Activated CD4-positive, alpha-beta memory T cell treated with anti-CD3 and anti-CD28 coated beads for 36 hours (primary cell): ENCODE measurements around the gene BSPRY. TPM values are rescaled to one million over a fixed set of nuclear protein-coding genes. Genes with fewer than 3 reads are reported as not detected.

Experiments
- CTCF ChIA-PET: fragments of 350-600 bp; sonication (Branson Sonifier 250); formaldehyde crosslinking; loops from one replicate; lab custom pipeline; 2021; ENCODE audit warnings: antibody characterized with exemption, inconsistent platforms; lab: Charles Lee
- POLR2A ChIA-PET: fragments of 350-600 bp; sonication (Branson Sonifier 250); formaldehyde crosslinking; loops from one replicate; lab custom pipeline; 2021; ENCODE audit warnings: antibody characterized with exemption; lab: Charles Lee
- DNase-seq: peaks from one replicate; pipeline ENCODE4 v3.0.0-alpha.2; 2020
- H3K27ac Mint-ChIP-seq: one replicate; pipeline ENCODE4 v1.8.0; 2021; ENCODE audit warnings: mixed read lengths
- H3K27me3 Mint-ChIP-seq: one replicate; pipeline ENCODE4 v1.8.0; 2021; ENCODE audit warnings: mixed read lengths
- H3K36me3 Mint-ChIP-seq: one replicate; pipeline ENCODE4 v1.8.0; 2021; ENCODE audit warnings: mixed read lengths
- H3K4me1 Mint-ChIP-seq: one replicate; pipeline ENCODE4 v1.8.0; 2021; ENCODE audit warnings: low read depth, mixed read lengths
- H3K4me3 Mint-ChIP-seq: one replicate; pipeline ENCODE4 v1.8.0; 2021; ENCODE audit warnings: mild to moderate bottlenecking, mixed read lengths
- H3K9me3 Mint-ChIP-seq: one replicate; pipeline ENCODE4 v1.8.0; 2021; ENCODE audit warnings: mixed read lengths
- intact Hi-C: fragments of 100-400 bp; cut with micrococcal nuclease; formaldehyde crosslinking; loops from one replicate; pipeline ENCODE4 v1.15.1; 2023
- total RNA-seq, 2 experiments: library from RNA; stranded (reverse); gene quantifications; one replicate each; pipeline ENCODE4 v1.2.3, GENCODE V29; 2021

Gene BSPRY
- total RNA-seq, 2 experiments from 2014 or later = 7.6 to 8.5 TPM

DNA sequence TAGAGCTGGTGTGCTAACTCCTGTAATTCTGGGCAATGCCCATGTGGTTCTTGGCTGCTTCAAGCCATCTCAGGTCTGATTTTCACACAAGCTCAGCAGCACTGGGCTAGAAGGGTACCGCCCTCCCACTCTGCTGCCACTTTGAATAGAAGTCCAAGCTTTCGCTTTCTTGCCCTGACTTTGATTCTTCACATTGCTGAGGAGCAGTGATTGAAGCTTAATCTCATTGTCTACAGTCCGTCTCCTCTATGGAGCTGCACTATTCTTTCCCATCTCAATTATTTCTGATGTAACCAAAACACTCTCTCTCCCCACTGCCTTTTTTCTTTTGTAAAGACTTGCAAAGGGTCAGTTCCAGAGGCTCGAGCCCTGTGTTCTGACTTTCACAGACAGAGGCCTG lies 33.3 kb upstream of the BSPRY start:
- Mint-ChIP-seq H3K4me1 (no peaks in the 10 kb centered on the region), H3K4me3 (no peak overlapping the region), H3K9me3 (no peaks in the 10 kb centered on the region), H3K36me3 (no peaks in the 10 kb centered on the region), H3K27me3 (no peaks in the 10 kb centered on the region), H3K27ac (no peak overlapping the region)
- CTCF ChIA-PET = no interaction called here
- DNase-seq = no peak
- POLR2A ChIA-PET = no interaction called here
- intact Hi-C loops = no loop called here

DNA sequence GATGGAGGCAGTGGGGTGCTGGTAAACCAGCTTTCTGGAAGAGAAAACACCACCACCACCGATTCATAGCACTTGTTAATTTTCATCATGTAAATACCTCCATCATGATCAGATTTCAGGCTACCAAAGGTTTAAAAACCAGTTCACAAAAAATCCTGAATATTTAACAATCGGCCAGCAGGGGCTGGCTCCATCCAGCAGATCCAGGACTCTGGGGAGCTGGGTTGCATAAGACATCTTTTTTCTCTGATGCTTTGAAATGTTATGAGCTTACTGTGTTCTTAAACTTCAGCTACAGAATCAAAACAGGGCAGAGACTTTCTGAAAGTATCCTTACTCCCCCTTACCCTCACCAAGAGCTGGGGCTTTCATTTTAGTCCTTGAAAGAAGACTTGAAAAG lies 31.6 kb upstream of the BSPRY start:
- H3K9me3 Mint-ChIP-seq = no peaks in the 10 kb centered on the region
- no peaks in the 10 kb centered on the region for H3K27me3 Mint-ChIP-seq
- H3K27ac Mint-ChIP-seq = no peak overlapping the region
- ChIA-PET CTCF (no interaction called here), POLR2A (no interaction called here)
- DNase-seq = no peak
- intact Hi-C loops = no loop called here
- no peaks in the 10 kb centered on the region for H3K36me3 Mint-ChIP-seq
- H3K4me1 Mint-ChIP-seq = no peaks in the 10 kb centered on the region
- no peak overlapping the region for H3K4me3 Mint-ChIP-seq

DNA sequence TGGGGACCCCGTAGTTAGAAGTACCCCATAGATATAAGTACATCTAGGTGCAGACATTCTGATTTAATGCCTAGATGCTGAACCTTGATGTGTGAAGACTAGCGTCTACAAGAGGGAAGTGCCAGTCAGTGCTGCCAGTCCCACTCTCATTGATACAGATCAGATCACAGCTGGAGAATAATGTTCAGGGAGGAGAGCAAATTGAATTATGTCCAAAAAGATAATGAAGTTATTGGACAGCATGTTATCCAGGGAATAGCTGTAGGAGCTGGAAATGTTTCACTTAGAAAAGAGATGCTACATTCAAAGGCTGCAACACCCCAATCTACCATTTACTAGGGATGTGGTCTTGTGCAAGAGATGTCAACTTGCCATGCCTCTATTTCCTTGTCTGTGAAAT lies 30.3 kb upstream of the BSPRY start:
- H3K9me3 Mint-ChIP-seq = no peaks in the 10 kb centered on the region
- intact Hi-C loops = no loop called here
- ChIA-PET CTCF (interaction anchor here (0.7 kb wide), 1 partner anchor 83 kb away, joined by 3 read pairs; no protein-coding TSS in a partner anchor), POLR2A (no interaction called here)
- H3K4me1 Mint-ChIP-seq = no peaks in the 10 kb centered on the region
- no peak overlapping the region for H3K4me3 Mint-ChIP-seq
- no peaks in the 10 kb centered on the region for H3K36me3 Mint-ChIP-seq
- H3K27me3 Mint-ChIP-seq = no peaks in the 10 kb centered on the region
- H3K27ac Mint-ChIP-seq = no peak overlapping the region
- DNase-seq = no peak

DNA sequence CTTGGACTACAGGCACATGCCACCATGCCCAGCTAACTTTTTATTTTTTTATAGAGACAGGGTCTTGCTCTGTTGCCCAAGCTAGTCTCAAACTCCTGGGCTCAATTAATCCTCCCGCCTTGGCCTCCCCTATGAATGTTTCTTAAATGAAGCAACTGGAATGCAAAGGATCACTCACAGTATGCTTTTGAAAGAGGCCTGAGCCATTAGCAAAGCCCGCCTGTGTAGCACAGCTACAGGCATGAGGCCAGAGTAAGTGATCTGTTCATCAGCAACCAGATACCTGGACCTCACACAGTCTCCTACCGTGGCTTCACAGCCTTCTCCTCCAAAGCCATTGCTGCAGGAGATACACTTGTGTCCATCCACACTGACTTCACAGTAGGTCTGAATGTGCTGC lies 29.3 kb upstream of the BSPRY start:
- Mint-ChIP-seq H3K4me1 (no peaks in the 10 kb centered on the region), H3K27me3 (no peaks in the 10 kb centered on the region), H3K9me3 (no peaks in the 10 kb centered on the region), H3K27ac (no peak overlapping the region), H3K36me3 (no peaks in the 10 kb centered on the region), H3K4me3 (no peak overlapping the region)
- ChIA-PET POLR2A (no interaction called here), CTCF (no interaction called here)
- intact Hi-C loops = no loop called here
- no peak for DNase-seq

DNA sequence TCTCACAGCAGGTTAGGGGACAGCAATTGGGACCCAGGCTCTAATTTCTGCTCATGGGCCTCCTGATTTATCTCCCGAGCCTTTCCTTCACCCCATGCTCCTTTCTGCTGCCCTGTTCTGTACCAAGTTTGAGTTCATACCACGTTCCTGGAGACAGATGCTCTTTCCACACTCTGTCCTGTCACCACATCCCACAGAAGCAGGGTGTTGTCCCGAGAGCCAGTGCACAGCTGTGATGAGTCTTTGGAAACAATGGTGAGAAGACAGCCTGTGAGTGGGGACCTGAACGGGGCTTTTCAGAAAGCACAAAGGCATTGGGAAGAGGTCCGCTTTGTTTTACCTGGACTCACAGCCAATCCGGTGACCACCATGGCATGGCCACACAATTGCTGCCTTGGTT lies 26.7 kb upstream of the BSPRY start:
- Mint-ChIP-seq H3K4me1 (no peaks in the 10 kb centered on the region), H3K27me3 (no peaks in the 10 kb centered on the region), H3K36me3 (no peaks in the 10 kb centered on the region), H3K4me3 (no peak overlapping the region), H3K27ac (no peak overlapping the region), H3K9me3 (no peaks in the 10 kb centered on the region)
- no peak for DNase-seq
- intact Hi-C loops = no loop called here
- CTCF ChIA-PET = no interaction called here
- POLR2A ChIA-PET = no interaction called here

DNA sequence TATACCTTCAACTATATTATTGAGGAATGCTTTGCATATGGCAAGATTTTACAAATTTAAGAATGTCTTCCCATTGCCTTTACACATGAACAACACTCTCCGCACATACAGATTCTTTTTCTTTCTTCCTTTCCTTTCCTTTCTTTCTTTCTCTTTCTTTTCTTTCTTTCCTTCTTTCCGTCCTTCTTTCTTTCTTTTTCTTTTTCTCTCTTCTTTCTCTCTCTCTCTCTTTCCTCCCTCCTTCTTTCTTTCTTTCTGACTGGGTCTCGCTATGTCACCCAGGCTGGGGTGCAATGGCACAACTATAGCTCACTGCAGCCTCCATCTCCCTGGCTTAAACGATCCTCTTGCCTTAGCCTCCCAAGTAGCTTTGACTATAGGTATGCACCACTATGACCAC lies 23.1 kb upstream of the BSPRY start:
- POLR2A ChIA-PET = no interaction called here
- no peak overlapping the region for H3K27ac Mint-ChIP-seq

DNA sequence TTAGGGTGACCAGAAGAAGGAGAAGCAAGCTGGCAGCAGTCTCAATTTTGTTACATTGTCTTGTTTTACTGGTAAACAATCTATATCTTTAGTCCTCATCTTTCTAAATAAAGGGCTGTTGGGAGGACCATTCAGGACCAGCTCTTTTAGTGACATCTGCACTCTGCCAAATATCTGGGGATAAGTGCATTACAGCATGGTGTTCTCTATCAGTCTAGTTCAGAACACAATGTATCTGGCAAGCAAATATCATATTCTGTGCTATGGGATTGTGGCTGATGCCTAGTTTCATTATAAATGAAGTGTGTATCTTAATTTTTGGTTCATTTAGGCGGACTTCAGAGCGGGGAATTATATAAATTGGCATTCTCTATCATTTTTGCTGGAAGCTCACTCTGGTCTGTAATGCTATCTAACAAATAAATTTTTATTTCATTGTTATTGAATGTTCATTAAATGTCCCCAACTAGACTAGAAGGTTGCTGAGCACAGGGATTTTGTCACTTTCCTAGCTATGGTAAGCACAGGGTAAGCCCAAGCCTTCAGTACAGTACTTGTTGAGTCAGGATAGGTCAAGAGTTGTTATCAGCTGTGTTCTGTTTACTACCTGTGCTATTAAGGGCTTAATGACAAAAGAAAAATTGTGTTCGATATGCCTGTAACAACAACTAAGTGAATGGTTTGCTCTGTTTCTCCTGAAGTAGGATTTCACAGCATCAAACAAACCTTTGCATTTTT lies 21.1 kb upstream of the BSPRY start:
- no peak overlapping the region for H3K4me3 Mint-ChIP-seq
- H3K4me1 Mint-ChIP-seq = no peaks in the 10 kb centered on the region
- no peak for DNase-seq
- no peak overlapping the region for H3K27ac Mint-ChIP-seq
- CTCF ChIA-PET = interaction anchor here (0.9 to 1.1 kb wide), 3 partner anchors 53 to 79 kb away, joined by 3 to 4 read pairs (median 3); partner anchors contain the start of genes ALAD, CDC26 and PRPF4
- H3K36me3 Mint-ChIP-seq = no peaks in the 10 kb centered on the region
- H3K9me3 Mint-ChIP-seq = no peaks in the 10 kb centered on the region
- intact Hi-C loops = no loop called here
- no peaks in the 10 kb centered on the region for H3K27me3 Mint-ChIP-seq
- POLR2A ChIA-PET = no interaction called here

More for the DNA sequence above, 23.1 kb upstream of the BSPRY start:
- no peaks in the 10 kb centered on the region for H3K36me3 Mint-ChIP-seq
- H3K27me3 Mint-ChIP-seq = no peaks in the 10 kb centered on the region
- H3K9me3 Mint-ChIP-seq = no peaks in the 10 kb centered on the region
- no peaks in the 10 kb centered on the region for H3K4me1 Mint-ChIP-seq
- H3K4me3 Mint-ChIP-seq = no peak overlapping the region
- CTCF ChIA-PET = interaction anchor here (0.7 kb wide), 1 partner anchor 1037 kb away, joined by 3 read pairs; no protein-coding TSS in a partner anchor
- intact Hi-C loops = no loop called here
- no peak for DNase-seq

DNA sequence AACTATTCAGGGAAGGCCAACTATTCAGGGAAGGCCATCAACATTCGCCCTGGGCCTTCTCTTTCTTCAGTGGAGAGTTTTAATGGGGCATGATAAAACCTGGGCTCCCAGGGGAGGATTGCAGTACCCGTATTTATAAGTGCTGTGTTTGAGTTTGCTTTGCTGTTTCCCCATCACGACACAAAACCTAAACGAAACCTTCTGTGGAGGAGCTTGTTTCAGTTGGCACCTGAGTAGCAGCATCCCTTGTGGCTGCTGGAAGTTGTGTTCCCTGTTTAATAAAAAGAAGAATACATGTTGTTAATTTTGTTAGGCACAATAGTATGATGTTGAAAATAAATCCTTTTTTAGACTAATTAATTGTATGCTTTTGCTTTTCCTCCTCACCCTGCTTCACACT lies 17.6 kb upstream of the BSPRY start:
- Mint-ChIP-seq H3K36me3 (no peaks in the 10 kb centered on the region), H3K4me3 (no peak overlapping the region), H3K27me3 (no peaks in the 10 kb centered on the region), H3K4me1 (no peaks in the 10 kb centered on the region), H3K27ac (no peak overlapping the region), H3K9me3 (no peaks in the 10 kb centered on the region)
- intact Hi-C loops = no loop called here
- DNase-seq = no peak
- ChIA-PET CTCF (no interaction called here), POLR2A (no interaction called here)

DNA sequence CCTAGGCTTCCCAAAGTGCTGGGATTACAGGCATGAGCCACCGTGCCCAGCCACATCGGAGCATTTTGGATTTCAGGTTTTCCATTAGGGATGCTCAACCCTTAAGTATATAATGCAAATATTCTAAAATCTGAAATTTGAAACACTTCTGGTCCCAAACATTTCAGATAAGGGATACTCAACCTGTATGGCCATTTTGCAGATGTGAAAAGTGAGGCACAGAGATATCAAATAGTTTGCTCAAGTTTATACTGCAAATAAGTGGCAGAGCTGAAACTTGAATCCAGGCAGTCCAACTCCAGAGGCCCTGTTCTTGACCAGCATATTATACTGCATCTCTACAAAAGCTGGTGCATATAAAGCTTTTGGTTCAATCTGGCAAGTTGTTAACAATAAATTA lies 11.6 kb upstream of the BSPRY start:
- DNase-seq = no peak
- ChIA-PET POLR2A (no interaction called here), CTCF (interaction anchor here (1.3 to 2.0 kb wide), 2 partner anchors 26 to 63 kb away, joined by 4 to 6 read pairs; partner anchors contain the start of gene CDC26)
- intact Hi-C loops = no loop called here
- Mint-ChIP-seq H3K27ac (no peak overlapping the region), H3K9me3 (no peaks in the 10 kb centered on the region), H3K4me3 (no peak overlapping the region), H3K4me1 (peaks cover 25% of the 10 kb centered on the region), H3K36me3 (no peaks in the 10 kb centered on the region), H3K27me3 (no peaks in the 10 kb centered on the region)

DNA sequence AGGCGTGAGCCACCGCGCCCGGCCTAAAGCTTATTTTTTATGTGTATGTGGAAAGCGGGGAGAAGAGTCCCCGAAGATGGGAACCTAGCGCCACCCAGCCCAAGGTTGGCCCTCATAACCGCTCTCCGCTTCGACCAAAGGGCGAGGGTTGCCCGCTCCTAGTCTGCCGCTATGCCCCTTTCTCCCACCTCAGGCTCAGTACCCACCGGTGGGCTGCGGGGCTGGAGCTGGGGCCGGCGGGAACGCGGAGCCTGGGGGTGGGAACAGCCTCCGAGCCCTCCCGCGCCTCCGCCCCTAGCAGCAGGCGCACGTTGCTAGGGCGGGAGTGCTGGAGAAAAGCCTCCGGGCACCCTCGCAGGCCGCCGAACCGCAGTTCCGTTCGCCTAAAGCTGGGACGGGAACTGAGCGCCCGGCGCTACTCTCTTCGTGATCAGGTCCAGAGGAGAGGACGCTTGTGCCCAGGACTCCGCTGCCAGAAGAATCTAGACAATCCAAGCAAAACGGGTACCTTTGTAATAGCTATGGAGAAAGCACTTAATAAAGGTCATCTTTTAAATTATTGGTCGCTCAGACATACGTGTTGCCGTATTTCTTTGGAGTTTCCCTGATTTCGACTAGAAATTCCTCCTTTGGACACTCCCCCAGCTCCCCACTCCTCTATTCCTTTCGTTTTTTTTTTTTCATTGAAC lies 9.2 kb upstream of the BSPRY start, which contains the start of gene WDR31:
Gene WDR31, minus strand, starts transcription at position 265 of the 689 bp plus-strand sequence. CDS start 8,253 bp downstream, outside the sequence.
- ChIA-PET POLR2A (interaction anchor here (0.7 to 3.6 kb wide), 8 partner anchors 10 to 177 kb away, joined by 3 to 19 read pairs (median 5); partner anchors contain the start of genes ALAD, BSPRY, C9orf43 and FKBP15), CTCF (interaction anchor here (0.6 to 2.1 kb wide), 9 partner anchors 8 to 1805 kb away, joined by 3 to 11 read pairs (median 3); partner anchors contain the start of genes ALAD, BSPRY, CDC26 and PRPF4)
- Mint-ChIP-seq H3K27ac (no peak within 1 kb of the TSS), H3K27me3 (no peaks in the 10 kb centered on the region), H3K4me1 (peaks cover 27% of the 10 kb centered on the region), H3K9me3 (no peaks in the 10 kb centered on the region), H3K4me3 (peak within 1 kb of the TSS; percentile 72), H3K36me3 (no peaks in the 10 kb centered on the region)
- intact Hi-C loops = loop anchor here (1.0 to 10.0 kb wide), 6 partner anchors 8 to 175 kb away; partner anchors contain the start of genes C9orf43, CDC26, FKBP15 and HDHD3
- peak; percentile 88 for DNase-seq

DNA sequence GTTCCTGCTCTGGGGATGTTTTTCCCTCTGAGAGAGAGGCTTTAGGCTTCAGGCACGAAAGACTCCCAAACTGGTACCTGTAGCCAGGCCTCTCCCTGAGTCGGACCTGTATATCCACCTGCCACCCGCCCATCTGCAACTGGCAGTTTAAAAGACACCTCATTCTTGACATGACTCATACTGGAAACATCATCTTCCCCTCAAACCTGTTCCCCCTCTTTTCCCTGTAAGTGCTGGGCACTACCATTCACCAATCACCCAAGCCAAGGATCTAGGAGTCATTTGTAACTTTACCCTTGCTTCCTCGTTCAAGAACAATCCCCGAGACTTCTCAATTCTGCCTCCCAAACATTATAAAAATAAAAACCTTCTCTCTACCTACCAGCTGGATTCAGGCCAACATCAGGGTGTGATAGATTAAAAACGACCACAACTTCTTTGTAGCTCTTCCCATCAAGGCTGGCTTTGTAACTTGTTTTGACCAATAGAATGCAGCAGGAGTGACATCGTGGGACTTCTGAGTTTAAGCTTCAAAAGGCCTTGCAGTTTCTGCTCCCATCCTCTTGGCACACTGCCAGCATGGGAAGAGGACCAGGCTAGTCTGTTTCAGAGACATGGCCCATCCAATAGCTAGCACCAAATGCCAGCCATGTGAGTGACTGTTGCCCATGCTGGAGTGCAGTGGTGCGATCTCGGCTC lies 7.5 kb upstream of the BSPRY start:
- Mint-ChIP-seq H3K27ac (no peak overlapping the region), H3K4me3 (no peak overlapping the region), H3K9me3 (no peaks in the 10 kb centered on the region), H3K4me1 (peaks cover 39% of the 10 kb centered on the region), H3K27me3 (no peaks in the 10 kb centered on the region), H3K36me3 (no peaks in the 10 kb centered on the region)
- no peak for DNase-seq
- ChIA-PET CTCF (interaction anchor here (1.2 kb wide), 1 partner anchor 68 kb away, joined by 3 read pairs; no protein-coding TSS in a partner anchor), POLR2A (interaction anchor here (3.6 kb wide), 1 partner anchor 8 kb away, joined by 19 read pairs; the partner anchor contains the start of gene BSPRY)
- intact Hi-C loops = loop anchor here (2.0 to 10.0 kb wide), 5 partner anchors 35 to 173 kb away; partner anchors contain the start of genes C9orf43, CDC26, FKBP15 and HDHD3
